NCI-H226 (cell line): ENCODE measurements around the gene MICAL3.

Experiments
- DNase-seq: peaks from one replicate; pipeline ENCODE4 v3.0.0-alpha.2; 2015

The MICAL3 gene

GRCh38 chr22:17864398-17865182 lies 159.8 kb downstream of the MICAL3 start:
- no peak for DNase-seq

GRCh38 chr22:17862646-17863181 lies 161.6 kb downstream of the MICAL3 start:
- DNase-seq: no peak

GRCh38 chr22:17861909-17862308 lies 162.5 kb downstream of the MICAL3 start:
- no peak for DNase-seq

- DNase-seq: no peak
Observed at GRCh38 chr22:17860220-17860965, 164.0 kb downstream of the MICAL3 start.

GRCh38 chr22:17858033-17858432 lies 166.3 kb downstream of the MICAL3 start:
- DNase-seq: no peak

GRCh38 chr22:17855572-17856290 lies 168.6 kb downstream of the MICAL3 start:
- no peak for DNase-seq

GRCh38 chr22:17853073-17853472 lies 171.3 kb downstream of the MICAL3 start:
- no peak for DNase-seq

GRCh38 chr22:17851759-17852158 lies 172.6 kb downstream of the MICAL3 start:
- DNase-seq: no peak

GRCh38 chr22:17847360-17848078 lies 176.8 kb downstream of the MICAL3 start:
- DNase-seq: no peak

GRCh38 chr22:17846326-17846992 lies 177.9 kb downstream of the MICAL3 start:
- no peak for DNase-seq

GRCh38 chr22:17845790-17846189 lies 178.6 kb downstream of the MICAL3 start:
- no peak for DNase-seq

- no peak for DNase-seq
Observed at GRCh38 chr22:17845327-17845726, 179.0 kb downstream of the MICAL3 start.

GRCh38 chr22:17844150-17844549 lies 180.2 kb downstream of the MICAL3 start:
- no peak for DNase-seq

- DNase-seq: no peak
Observed at GRCh38 chr22:17842386-17842785, 182.0 kb downstream of the MICAL3 start.

- no peak for DNase-seq
Observed at GRCh38 chr22:17841836-17842235, 182.5 kb downstream of the MICAL3 start.

GRCh38 chr22:17838180-17838865 lies 186.0 kb downstream of the MICAL3 start:
- DNase-seq: no peak

- no peak for DNase-seq
Observed at GRCh38 chr22:17836992-17837742, 187.2 kb downstream of the MICAL3 start.

GRCh38 chr22:17835256-17835655 lies 189.1 kb downstream of the MICAL3 start:
- DNase-seq: no peak

- no peak for DNase-seq
Observed at GRCh38 chr22:17833489-17833888, 190.9 kb downstream of the MICAL3 start.

GRCh38 chr22:17832665-17833064 lies 191.7 kb downstream of the MICAL3 start:
- no peak for DNase-seq
